Measurements from ENCODE around the gene CIAPIN1. TPM values are rescaled to one million over a fixed set of nuclear protein-coding genes. Genes with fewer than 3 reads are reported as not detected.

The CIAPIN1 gene
- total and polyA plus RNA-seq, 7 donors, result 31.8 to 78.3 (median 59.7) TPM

GRCh38 chr16:57462209-57462977 is 15.2 kb upstream of the CIAPIN1 start, which contains the start of gene POLR2C:
TSS of gene POLR2C (plus strand) at chr16:57462679. CDS start at chr16:57462725, 46 bp downstream.
- 2% methylated on average over 43 to 47 of the region's 47 CpGs for WGBS, 3 donors
- peak within 1 kb of the TSS; percentile 83 for H3K27ac ChIP-seq
- H3K36me3 ChIP-seq (ENCODE audit: insufficient read depth in 1 of 2, low read depth in 1 of 2), result peaks cover 14 to 88% of the 10 kb centered on the region in 2 donors
- ATAC-seq (peak; percentile 91 to 98 (median 94)), DNase-seq (peak; percentile 90 to 94)
- peak; percentile 94 for TF ChIP-seq CTCF (IDR thresholded peaks at IDR 0.05)
- H3K4me1 ChIP-seq, result peaks cover 17% of the 10 kb centered on the region
- peak within 1 kb of the TSS; percentile 90 for H3K4me3 ChIP-seq
- H3K27me3 ChIP-seq (ENCODE audit: insufficient read depth in 3 of 3, low read length in 2 of 3), result no peaks in the 10 kb centered on the region
- no peaks in the 10 kb centered on the region for H3K9me3 ChIP-seq
- intact Hi-C loops (cut with DNase I), result no loop called here

DNA sequence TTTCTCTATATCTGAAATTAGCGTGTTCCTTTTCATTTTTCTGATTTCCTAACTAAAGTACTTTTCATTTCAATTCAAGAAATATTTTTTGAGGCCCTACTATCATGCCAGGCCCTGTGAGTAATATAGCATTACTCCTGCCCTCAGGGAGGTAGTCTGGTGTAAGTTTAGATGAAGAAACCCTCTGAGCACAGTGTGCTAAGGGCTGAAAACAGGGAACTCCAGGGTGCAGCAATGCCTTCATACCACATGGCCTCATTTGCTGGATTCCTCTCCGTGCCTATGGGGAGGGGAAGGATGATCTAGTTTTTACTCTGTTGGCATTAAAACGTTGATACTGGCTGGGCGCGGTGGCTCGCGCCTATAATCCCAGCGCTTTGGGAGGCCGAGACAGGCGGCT is 4.8 kb upstream of the CIAPIN1 start:
- ATAC-seq, result no peak
- Histone ChIP-seq H3K9me3 (no peaks in the 10 kb centered on the region), H3K27me3 (ENCODE audit: insufficient read depth in 3 of 3, low read length in 2 of 3) (no peaks in the 10 kb centered on the region), H3K27ac (no peak overlapping the region), H3K36me3 (ENCODE audit: insufficient read depth in 1 of 2, low read depth in 1 of 2) (peaks cover 14 to 66% of the 10 kb centered on the region in 2 donors), H3K4me1 (peaks cover 17% of the 10 kb centered on the region), H3K4me3 (no peak overlapping the region)
- DNase-seq, result no peak
- intact Hi-C loops (cut with DNase I), result no loop called here
- WGBS, 3 donors, result 90 to 93% (median 92%) methylated on average over 10 of the region's 10 CpGs
- no peak for TF ChIP-seq CTCF (IDR thresholded peaks at IDR 0.05)

DNA sequence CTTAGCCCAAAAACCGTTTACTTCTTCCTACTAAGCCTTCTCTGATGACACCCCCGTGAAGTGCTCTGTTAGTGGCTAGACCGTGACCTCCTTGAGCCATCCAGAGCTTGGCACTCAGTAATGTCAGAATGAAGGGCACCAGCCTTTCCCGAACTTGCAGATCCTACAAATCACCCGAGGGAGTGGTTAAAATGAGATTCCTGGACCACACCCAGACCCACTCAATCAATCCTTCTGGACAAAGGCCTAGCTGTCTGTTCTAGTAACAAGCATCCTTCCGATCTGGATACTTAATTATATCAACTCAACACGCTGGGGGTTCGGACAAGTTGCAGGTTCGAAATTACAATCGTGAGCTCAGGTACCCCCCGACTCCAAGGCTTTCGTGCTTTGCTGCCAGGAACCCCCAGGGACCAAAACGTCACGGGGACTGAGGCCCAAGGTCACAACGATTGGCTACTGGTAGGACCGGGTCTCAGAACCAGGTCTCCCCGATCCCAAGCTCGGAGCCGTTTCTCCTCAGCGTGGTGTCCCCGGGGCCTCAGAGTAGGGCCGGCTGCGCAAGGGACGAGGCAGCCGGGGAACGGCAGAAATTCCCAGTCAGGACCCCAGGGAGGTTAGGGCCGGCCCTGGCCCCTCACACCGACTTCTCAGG is 527 bp downstream of the CIAPIN1 start:
- Histone ChIP-seq H3K4me3 (peak overlapping the region; percentile 86), H3K27ac (peak overlapping the region; percentile 91), H3K9me3 (no peaks in the 10 kb centered on the region), H3K4me1 (peaks cover 39% of the 10 kb centered on the region), H3K27me3 (ENCODE audit: insufficient read depth in 3 of 3, low read length in 2 of 3) (no peaks in the 10 kb centered on the region), H3K36me3 (ENCODE audit: insufficient read depth in 1 of 2, low read depth in 1 of 2) (peaks cover 0 to 12% of the 10 kb centered on the region in 2 donors)
- DNase-seq, result peak; percentile 46 to 72
- intact Hi-C loops (cut with DNase I), result no loop called here
- no peak for TF ChIP-seq CTCF (IDR thresholded peaks at IDR 0.05)
- ATAC-seq, result peak; percentile 23 to 44 (median 30)
- WGBS, 3 donors, result 1 to 2% (median 2%) methylated on average over 25 to 28 of the region's 28 CpGs

- TF ChIP-seq CTCF (IDR thresholded peaks at IDR 0.05), result no peak
- H3K36me3 ChIP-seq (ENCODE audit: insufficient read depth in 1 of 2, low read depth in 1 of 2), result peaks cover 4 to 6% of the 10 kb centered on the region in 2 donors
- peaks cover 39% of the 10 kb centered on the region for H3K4me1 ChIP-seq
- 90 to 100% (median 96%) methylated on average over 2 of the region's 2 CpGs for WGBS, 3 donors
- H3K4me3 ChIP-seq, result no peak overlapping the region
- H3K9me3 ChIP-seq, result no peaks in the 10 kb centered on the region
- no peak for DNase-seq
- ATAC-seq, result no peak
- H3K27ac ChIP-seq, result no peak overlapping the region
- intact Hi-C loops (cut with DNase I), result no loop called here
- H3K27me3 ChIP-seq (ENCODE audit: insufficient read depth in 3 of 3, low read length in 2 of 3), result no peaks in the 10 kb centered on the region
Measured at GRCh38 chr16:57445510-57445909, 1.7 kb downstream of the CIAPIN1 start.

Data from psoas muscle (tissue), 8 donors.